GM18511 (cell line): ENCODE measurements around the gene SLC25A5.
"Not testable (repeated sequence)": the region's sequence is repeated elsewhere in the genome, so short reads cannot be mapped to it uniquely, and the experiment has no call there.

ENCODE experiments used
- ATAC-seq: cut with Tn5 transposase; IDR thresholded peaks from one replicate; pipeline ENCODE4 v1.9.1; 2021; ENCODE audit warnings: mild to moderate bottlenecking, moderate library complexity; ENCODE audit not compliant: unreplicated experiment

SLC25A5 gene

DNA sequence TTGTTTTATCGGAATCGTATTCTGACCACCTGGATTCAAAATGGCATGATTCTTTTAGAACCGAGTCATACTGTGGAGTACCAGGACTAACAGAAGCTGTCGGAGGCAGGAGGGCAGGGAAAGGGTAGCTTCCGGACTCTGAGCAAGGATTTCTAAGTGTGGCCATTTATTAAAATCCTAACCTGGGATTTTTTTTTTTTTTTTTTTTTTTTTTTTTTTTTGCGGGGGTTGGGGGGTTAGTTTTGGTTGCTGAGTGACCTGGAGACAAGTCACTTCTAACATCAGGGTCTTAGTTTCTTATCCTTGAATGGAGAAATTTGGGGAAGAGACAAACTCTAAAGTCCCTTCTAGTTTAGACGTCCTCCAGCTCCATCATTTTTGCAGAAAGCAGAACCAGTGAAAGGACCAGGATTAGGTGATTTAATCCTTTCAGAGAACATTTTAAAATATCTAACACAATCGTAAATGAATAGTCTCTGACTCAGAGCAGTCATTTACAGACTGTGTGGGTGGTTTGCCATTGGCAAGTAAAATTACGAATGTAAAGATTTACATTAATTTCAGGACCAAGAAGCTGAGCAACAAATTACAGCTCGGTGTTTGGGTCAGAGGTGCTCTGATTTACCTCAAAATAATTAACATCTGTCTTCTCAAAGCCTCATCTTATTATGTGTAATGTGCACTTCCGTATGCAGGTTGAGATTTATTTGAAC, 7.3 kb downstream of the SLC25A5 start:
- no peak for ATAC-seq

DNA sequence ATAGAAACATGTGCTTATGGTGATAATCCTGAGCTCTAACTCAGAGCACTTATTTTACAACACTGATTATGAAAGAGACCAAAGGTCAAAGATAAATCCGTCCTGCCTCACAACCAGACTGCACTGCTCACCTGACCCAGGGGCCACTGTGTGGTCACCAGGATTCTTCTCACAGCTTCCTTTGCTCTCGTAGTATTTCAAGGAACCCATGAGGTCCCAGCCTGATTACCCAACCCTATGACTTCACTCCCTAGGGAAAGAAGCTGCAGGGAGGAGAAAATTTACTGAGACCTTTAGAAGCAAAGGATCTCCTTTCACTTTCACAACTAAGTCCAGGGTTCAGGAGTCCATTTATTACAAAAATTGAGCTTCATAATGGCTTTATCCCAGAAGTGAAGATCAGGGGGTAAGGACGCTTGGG, 9.6 kb downstream of the SLC25A5 start:
- no peak for ATAC-seq

DNA sequence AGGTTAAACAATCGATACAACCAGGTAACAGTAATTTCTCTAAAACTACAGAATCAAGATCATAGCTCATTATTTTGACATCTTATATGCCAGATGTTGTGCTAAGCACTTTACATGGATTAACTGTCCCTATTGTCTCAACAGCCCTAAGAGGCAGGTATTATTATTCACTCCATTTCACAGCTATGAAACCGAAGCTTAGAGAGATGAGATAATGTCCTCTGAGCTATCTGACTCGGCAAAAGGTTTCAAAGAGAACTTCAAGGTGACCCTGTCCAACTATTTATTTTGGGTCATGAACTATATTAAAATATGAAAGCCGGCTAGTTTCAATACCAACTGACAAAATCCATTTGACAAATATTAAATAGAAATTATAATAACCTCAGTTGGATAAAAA, 10.3 kb downstream of the SLC25A5 start:
- ATAC-seq = no peak

DNA sequence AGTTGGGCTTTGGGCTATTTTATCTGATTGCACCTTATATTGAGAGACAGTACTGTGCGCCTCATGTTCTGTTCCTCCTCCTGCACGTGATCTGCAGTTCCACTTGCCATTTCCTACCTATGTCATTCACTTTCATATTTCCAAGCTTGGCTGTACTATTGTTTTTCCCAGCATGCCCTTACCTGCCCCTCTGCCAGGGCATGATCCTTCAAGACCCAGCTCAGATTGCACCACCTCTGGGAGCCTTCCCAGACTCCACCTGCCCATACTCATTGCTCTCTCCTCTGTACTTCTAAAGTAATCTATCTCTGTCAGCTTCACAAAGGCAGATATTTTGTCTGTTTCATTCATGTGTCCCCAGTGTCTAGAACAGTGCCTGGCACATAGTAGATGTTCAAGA, 11.6 kb downstream of the SLC25A5 start:
- no peak for ATAC-seq

DNA sequence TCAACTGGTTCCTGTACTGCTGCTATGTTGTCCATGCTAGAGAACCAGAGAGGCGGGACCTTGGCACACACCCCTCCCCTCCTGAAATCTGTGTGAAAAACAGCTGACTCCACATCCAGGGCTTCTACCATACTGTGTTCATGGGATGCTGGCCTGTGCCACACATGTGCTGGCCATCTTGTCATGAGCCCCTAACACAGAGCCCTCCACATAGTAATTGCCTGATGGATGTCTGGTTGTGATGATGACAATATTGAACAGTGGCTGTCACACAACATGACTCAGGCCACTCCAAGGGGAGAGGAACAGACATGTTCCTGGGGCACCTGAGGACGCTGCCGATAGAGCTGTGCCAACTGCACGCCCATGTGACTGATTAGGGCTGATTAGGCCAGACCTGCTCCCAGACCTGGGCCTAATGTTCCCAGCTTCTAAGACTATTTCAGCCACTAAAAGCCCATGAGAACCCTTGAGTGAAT, 13.1 kb downstream of the SLC25A5 start:
- no peak for ATAC-seq

DNA sequence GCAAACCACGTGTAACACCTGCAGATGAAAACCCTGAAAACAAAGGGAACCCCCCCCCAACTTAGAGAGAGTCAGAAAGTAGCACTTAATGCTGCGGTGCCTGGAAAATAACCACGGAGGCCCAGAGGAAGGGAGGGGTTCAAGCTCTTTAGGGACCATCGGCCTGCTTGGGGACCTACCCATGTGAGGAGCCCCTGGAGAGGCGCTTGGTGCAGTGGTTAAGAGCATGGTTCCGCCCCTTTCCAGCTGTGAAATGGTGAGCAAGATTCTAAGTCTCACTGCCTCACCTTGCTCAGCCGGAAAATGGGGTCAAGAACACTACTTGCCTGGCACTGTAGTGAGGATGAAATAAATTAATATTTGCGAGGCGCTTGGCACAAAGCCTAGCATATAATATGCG, 13.8 kb downstream of the SLC25A5 start:
- ATAC-seq = no peak

DNA sequence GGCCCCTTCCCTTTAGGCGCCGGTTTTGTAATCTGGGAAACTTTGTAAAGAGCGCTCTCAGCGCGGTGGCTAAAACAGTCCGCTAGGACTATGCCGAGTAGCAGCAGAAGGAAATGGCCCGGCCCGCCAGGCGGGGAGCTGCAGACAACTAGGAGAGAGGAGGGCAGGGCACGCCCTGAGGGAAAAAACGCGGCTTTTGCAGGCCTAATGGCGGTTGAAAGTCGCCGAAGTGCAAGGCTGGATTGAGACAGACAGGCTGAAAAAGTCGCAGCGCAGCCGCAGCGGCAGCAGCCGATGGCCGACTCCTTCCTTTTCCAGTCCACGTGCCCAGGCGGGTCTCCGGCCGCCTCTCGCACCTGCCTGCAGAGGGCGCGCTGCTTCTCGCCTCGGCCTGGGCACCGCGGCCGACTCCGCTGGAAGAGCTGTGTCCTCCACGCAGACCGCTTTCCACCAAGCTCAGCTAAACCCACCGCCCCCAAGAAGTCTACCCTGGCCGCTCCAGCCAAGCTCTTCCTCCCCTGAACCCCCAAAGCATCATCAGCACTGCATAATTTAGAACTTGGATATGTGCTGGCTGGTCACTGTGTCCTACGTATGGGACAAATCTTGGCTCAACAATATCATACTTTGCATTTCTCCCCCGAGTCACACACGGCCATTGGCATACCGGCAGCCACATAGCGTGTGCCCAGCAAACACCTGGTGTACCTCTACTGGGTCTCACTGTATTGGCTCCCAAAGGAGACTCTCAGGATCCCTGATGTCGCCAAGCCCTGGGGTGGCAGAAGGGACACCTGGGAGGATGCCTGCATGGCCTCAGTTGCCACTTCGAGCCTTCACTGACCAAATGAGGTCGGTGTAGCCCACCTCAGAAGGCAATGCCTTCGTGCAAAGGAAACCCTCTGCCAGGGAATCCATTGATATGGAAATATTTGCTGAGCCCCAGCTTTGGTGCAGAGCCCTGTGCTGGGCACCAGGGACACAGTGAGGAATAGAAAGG, 14.5 kb downstream of the SLC25A5 start:
- peak; percentile 84 for ATAC-seq

DNA sequence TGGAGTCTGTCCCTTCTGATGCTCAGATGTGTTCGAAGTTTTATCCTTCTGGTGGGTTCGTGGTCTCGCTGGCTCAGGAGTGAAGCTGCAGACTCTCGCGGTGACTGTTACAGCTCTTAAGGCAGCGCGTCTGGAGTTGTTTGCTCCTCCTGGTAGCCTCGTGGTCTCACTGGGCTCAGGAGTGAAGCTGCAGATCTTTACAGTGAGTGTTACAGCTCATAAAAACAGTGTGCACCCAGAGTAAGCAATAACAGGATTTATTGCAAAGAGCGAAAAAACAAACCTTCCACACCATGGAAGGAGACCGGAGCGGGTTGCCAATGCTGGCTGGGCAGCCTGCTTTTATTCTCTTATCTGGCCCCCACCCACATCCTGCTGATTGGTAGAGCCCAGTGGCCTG, 18.5 kb downstream of the SLC25A5 start:
- no peak for ATAC-seq

DNA sequence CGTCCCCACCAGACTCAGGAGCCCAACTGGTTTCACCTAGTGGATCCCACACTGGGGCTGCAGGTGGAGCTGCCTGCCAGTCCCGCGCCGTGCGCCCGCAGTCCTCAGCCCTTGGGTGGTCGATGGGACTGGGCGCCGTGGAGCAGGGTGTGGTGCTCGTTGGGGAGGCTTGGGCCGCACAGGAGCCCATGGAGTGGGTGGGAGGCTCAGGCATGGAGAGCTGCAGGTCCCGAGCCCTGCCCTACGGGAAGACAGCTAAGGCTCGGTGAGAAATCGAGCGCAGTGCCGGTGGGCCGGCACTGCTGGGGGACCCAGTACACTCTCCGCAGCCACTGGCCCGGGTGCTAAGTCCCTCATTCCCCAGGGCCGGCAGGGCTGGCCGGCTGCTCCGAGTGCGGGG, 19.5 kb downstream of the SLC25A5 start:
- ATAC-seq = not testable (repeated sequence)

DNA sequence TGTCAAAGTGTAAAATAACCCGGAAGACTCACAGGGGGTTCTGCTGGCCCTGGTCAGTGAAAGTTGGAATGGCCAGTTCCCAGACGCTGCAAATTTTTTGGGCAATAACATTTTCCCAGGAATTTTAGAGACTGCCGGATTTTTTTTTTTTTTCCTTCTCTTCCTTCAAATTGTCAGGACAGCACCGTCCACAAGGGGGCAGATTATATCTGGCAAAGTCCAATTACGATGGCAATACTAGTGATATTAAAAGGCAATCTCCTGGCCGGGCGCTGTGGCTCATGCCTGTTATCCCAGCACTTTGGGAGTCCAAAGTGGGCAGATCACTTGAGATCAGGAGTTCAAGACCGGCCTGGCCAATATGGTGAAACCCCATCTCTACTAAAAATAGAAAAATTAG, 20.5 kb downstream of the SLC25A5 start:
- ATAC-seq = peak; percentile 46

DNA sequence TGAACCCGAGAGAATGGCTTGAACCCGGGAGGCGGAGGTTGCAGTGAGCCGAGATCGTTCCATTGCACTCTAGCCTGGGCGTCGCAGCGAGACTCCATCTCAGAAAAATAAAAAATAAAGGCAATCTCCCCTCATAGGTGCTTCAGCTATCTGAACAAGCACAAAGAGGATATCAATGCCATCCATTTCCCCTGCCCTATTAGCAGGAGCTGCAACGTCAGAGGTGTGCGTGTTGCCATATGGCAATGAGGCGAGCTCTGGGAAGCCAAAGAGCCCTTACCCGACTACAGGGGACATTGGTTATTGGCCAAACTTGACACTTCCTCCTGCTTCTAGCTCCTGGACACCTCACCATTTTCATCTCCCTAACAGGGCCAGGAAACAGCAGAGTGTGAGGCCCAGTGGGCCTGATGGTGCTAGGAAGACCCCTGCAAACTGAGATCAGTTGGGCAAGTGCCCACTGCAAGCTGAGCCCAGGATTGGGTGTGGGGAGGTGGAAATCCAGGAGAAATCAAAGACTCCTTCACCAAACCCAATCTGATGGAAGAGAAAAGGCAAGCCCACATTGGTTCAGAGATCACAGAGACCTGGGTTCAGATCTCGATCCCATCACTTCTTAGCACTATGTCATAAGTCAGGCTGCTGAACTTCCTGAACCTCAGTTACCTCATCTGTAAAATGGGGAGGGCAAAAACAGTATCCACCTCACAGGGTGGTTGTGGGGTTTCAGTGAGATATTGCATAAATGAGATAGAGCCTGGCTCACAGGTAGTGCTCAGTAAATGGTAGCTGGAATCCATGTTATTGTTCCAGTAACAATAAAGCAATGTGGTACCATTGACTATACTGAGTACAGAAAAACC, 21.2 kb downstream of the SLC25A5 start:
- no peak for ATAC-seq

DNA sequence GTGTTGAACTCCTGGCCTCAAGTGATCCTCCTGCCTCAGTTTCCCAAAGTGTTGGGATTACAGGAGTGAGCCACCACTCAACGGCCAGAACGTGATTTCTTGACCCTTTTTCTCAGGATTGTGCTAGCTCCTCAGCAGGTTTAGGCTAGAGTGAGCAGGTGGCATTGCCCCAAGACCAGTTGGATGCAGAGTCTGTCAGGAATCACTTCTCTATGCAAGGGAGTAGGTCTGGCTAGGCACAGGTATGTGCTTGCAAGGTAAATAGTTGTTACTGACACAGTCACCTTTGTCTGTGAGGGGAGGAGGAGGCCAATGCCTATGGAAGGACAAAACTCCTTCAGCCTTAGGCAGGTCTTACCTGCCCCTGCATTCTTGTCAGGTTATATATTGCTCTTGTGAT, 24.2 kb downstream of the SLC25A5 start:
- no peak for ATAC-seq

DNA sequence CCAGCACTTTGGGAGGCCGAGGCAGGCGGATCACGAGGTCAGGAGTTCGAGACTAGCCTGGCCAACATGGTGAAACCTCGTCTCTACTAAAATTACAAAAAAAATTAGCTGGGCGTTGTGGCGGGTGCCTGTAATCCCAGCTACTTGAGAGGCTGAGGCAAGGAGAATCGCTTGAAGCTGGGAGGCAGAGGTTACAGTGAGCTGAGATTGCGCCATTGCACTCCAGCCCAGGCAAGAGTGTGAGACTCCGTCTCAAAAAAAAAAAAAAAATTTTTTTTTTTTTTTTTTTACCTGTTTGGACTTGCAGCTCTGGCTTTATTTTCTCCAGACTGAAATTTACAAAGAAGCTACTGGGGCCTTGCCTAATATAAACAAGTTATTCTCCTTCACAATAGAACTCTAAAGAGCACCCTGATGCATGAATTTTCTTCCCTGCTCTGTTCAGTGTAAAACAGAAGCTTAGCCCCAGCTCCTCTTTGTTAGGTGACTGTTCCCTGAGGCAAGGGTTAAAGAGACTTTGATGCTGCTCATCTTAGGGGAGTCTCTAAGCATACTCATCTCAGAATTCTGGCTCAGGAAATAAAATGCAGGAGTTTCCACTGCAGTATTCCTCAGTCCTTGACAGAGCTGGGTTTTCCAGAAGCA, 25.7 kb downstream of the SLC25A5 start:
- not testable (repeated sequence) for ATAC-seq

DNA sequence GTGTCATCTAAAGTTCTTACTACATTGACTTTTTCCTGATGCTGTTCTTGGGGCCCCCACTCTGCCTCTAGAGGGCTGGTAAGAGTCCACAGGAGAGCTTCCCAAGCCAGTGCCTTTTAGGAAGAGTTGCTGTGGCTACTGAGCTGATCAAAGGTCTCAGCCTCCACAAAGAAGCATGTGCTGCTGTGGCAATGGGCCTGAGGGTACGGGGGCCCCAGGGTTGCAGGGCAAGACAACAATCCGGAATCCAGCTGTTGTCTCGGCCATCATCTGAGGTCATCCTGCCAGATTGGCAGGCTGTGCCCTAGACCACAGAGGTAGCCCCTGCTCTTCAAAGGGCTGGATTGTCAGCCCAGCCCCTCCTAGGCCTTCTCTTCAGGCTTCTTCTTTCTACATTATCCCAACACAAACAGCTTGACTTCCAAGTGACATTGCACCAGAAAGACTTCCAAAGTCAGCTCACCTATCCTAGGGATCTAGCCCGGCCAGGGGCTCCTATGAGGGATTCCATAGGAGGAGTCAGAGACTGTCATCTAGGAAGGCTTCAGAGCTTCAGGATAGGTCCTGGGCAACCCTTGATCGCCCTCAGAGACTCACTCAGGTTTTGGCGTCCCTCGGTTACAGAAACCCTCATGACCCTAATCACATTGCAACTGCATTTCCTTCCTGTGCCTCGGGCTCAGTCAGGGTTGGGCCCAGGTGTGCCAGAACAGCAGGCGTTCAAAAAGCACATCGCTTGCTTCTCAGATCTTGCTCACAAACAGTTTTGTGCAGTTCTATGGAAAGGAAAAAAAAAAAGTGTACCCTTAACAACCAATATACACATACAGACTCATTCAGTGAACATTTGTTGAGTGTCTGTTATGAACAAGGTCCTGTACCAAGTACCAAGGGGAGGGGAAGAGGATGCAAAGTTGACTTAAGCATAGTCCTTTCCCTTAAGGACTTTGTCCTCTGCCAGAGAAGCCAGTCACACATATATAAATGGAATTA, 27.8 kb downstream of the SLC25A5 start:
- ATAC-seq = no peak

DNA sequence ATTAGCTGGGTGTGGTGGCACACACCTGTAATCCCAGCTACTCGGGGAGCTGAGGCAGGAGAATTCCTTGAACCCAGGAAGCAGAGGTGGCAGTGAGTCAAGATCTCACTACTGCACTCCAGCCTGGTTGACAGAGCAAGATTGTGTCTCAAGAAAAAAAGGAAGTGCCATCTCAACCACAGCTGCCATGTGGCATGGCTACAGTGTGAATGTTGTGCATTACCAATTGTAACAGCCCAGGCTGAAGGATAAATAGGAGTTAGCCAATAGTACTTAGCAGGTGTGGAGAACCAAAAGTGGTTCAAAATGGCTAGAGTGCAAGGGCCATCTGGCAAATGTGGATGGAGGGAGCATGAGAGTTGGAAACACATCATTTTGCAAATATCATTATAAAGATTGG, 28.9 kb downstream of the SLC25A5 start:
- ATAC-seq = no peak

DNA sequence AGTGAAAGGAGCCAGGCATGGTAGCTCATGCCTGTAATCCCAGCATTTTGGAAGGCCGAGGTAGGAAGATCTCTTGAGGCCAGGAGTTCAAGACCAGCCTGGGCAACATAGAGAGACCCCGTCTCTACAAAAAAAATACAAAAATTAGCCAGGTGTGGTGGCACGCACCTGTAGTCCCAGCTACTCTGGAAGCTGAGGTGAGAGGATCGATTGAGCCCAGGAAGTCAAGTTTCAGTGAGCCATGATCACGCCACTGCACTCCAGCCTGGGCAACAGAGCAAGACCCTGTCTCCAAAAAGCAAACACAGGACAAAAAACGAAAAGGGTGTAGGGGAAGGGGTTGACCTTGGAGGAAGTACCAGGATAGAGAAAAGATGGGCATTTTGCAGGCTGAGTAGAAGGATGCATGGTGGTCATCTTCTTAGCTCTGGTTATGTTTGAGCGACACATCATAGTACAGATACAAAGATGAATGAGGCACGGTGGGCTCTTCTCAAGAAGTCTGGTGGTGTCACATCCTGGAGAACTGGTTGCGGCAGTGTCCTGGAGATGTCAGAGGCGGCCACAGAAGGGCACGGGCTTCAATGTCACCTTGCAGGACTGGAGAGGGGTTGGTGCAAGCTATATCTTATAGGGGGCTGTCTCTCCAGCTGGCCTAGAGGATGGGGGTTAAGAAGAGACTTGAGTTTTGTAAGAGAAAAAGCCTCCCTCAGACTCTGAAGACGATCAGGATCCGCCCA, 32.0 kb downstream of the SLC25A5 start:
- ATAC-seq = no peak

DNA sequence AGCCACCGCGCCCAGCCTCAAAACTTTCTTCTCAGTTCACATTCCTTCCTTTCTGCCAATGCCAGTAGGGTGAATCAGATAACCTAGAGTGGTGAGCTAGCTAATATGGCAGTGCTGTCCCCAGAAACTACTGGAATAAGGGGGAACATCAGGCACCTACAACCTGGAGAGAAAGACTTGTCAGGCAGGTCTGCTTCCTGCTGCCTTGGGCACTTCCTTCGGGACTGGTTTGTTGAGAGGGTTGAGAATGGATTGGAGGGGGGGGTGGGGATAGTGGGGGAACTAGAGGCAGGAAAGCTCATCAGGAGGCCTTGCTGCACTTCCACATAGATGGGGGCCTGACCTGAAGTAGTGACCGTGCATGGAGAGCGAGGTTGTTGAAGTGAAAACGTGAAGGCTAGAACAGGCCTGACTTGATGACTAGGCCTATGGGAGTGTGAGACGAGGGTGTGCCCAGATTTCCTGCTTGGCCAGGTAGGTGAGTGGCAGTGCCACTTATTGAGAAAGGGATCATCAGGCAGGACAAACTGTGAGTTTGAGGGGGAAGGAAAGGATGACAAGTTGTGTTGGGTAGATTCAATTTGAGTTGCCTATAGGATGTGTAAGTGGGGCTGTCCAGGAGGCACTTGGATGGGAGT, 33.4 kb downstream of the SLC25A5 start:
- no peak for ATAC-seq
